ENCODE data around the gene SERINC3.

DNA sequence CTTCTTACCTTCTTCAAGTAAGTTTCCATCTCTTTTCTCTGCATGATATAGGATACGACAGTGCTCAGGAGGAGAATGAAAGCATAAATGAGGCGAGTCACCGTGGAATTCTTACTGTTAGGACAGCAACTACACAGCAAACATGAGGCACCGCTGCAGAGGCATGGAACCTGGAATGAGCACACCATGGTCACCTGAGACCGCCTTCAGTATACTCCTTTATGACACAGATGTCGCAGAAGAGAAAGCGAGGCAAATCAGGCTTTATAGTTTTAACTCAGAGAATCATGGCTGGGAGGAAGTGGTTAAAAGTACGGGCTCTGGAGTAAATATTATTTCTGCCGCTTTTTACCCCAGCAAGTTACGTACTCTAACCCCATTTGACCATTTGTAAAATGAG is 8.0 kb downstream of the SERINC3 start:
- TF ChIP-seq, protein P1, sequence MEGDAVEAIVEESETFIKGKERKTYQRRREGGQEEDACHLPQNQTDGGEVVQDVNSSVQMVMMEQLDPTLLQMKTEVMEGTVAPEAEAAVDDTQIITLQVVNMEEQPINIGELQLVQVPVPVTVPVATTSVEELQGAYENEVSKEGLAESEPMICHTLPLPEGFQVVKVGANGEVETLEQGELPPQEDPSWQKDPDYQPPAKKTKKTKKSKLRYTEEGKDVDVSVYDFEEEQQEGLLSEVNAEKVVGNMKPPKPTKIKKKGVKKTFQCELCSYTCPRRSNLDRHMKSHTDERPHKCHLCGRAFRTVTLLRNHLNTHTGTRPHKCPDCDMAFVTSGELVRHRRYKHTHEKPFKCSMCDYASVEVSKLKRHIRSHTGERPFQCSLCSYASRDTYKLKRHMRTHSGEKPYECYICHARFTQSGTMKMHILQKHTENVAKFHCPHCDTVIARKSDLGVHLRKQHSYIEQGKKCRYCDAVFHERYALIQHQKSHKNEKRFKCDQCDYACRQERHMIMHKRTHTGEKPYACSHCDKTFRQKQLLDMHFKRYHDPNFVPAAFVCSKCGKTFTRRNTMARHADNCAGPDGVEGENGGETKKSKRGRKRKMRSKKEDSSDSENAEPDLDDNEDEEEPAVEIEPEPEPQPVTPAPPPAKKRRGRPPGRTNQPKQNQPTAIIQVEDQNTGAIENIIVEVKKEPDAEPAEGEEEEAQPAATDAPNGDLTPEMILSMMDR (IDR thresholded peaks at IDR 0.05) = no peak
- TF ChIP-seq FOXM1 (IDR thresholded peaks at IDR 0.05; ENCODE audit: low read depth) (no peak), REST (IDR thresholded peaks at IDR 0.05; ENCODE audit: low read depth, low read length) (no peak), MAX (IDR thresholded peaks at IDR 0.05; ENCODE audit: low read depth) (no peak), FOXJ3 (CRISPR knock-in tag; IDR thresholded peaks at IDR 0.05) (no peak)

Data from SK-N-SH (cell line).